Measurements from ENCODE around the gene CBARP.

The CBARP gene

GRCh38 chr19:1280636-1281568, 43.1 kb upstream of the CBARP start:
- peaks cover 0 to 11% of the 10 kb centered on the region in 2 donors for H3K4me1 ChIP-seq (ENCODE audit: control insufficient read depth in 1 of 2, insufficient read depth in 2 of 2, low read length in 2 of 2)

GRCh38 chr19:1279782-1280341, 42.1 kb upstream of the CBARP start:
- no peaks in the 10 kb centered on the region for H3K9me3 ChIP-seq (ENCODE audit: control insufficient read depth in 1 of 2, low read length in 2 of 2)
- peaks cover 0 to 13% of the 10 kb centered on the region in 2 donors for H3K4me1 ChIP-seq (ENCODE audit: control insufficient read depth in 1 of 2, insufficient read depth in 2 of 2, low read length in 2 of 2)
- H3K4me3 ChIP-seq (ENCODE audit: low read depth in 1 of 2, low read length in 2 of 2): no peak overlapping the region
- peaks cover 6 to 11% of the 10 kb centered on the region in 2 donors for H3K36me3 ChIP-seq (ENCODE audit: control insufficient read depth in 1 of 2, insufficient read depth in 2 of 2, low read length in 2 of 2)
- H3K27ac ChIP-seq (ENCODE audit: low read length): no peak overlapping the region
- peaks cover 16% of the 10 kb centered on the region for H3K27me3 ChIP-seq (ENCODE audit: low read depth, low read length)

More at GRCh38 chr19:1280636-1281568, 43.1 kb upstream of the CBARP start:
- Histone ChIP-seq H3K27ac (ENCODE audit: low read length) (no peak overlapping the region), H3K27me3 (ENCODE audit: low read depth, low read length) (peaks cover 21% of the 10 kb centered on the region), H3K9me3 (ENCODE audit: control insufficient read depth in 1 of 2, low read length in 2 of 2) (no peaks in the 10 kb centered on the region), H3K4me3 (ENCODE audit: low read depth in 1 of 2, low read length in 2 of 2) (no peak overlapping the region), H3K36me3 (ENCODE audit: control insufficient read depth in 1 of 2, insufficient read depth in 2 of 2, low read length in 2 of 2) (peaks cover 6 to 9% of the 10 kb centered on the region in 2 donors)

GRCh38 chr19:1278713-1279660, 41.2 kb upstream of the CBARP start:
- Histone ChIP-seq H3K27me3 (ENCODE audit: low read depth, low read length) (peaks cover 7% of the 10 kb centered on the region), H3K27ac (ENCODE audit: low read length) (no peak overlapping the region), H3K9me3 (ENCODE audit: control insufficient read depth in 1 of 2, low read length in 2 of 2) (no peaks in the 10 kb centered on the region)

GRCh38 chr19:1278074-1278473, 40.3 kb upstream of the CBARP start:
- no peak overlapping the region for H3K4me3 ChIP-seq (ENCODE audit: low read depth in 1 of 2, low read length in 2 of 2)
- no peaks in the 10 kb centered on the region for H3K9me3 ChIP-seq (ENCODE audit: control insufficient read depth in 1 of 2, low read length in 2 of 2)
- no peak overlapping the region for H3K27ac ChIP-seq (ENCODE audit: low read length)
- peaks cover 18 to 29% of the 10 kb centered on the region in 2 donors for H3K36me3 ChIP-seq (ENCODE audit: control insufficient read depth in 1 of 2, insufficient read depth in 2 of 2, low read length in 2 of 2)
- peaks cover under 1% of the 10 kb centered on the region for H3K27me3 ChIP-seq (ENCODE audit: low read depth, low read length)
- H3K4me1 ChIP-seq (ENCODE audit: control insufficient read depth in 1 of 2, insufficient read depth in 2 of 2, low read length in 2 of 2): peaks cover 0 to 31% of the 10 kb centered on the region in 2 donors

More at GRCh38 chr19:1278713-1279660, 41.2 kb upstream of the CBARP start:
- Histone ChIP-seq H3K4me1 (ENCODE audit: control insufficient read depth in 1 of 2, insufficient read depth in 2 of 2, low read length in 2 of 2) (peaks cover 0 to 21% of the 10 kb centered on the region in 2 donors), H3K36me3 (ENCODE audit: control insufficient read depth in 1 of 2, insufficient read depth in 2 of 2, low read length in 2 of 2) (peaks cover 8 to 20% of the 10 kb centered on the region in 2 donors), H3K4me3 (ENCODE audit: low read depth in 1 of 2, low read length in 2 of 2) (no peak overlapping the region)

- Histone ChIP-seq H3K27ac (ENCODE audit: low read length) (no peak overlapping the region), H3K9me3 (ENCODE audit: control insufficient read depth in 1 of 2, low read length in 2 of 2) (no peaks in the 10 kb centered on the region), H3K27me3 (ENCODE audit: low read depth, low read length) (no peaks in the 10 kb centered on the region), H3K36me3 (ENCODE audit: control insufficient read depth in 1 of 2, insufficient read depth in 2 of 2, low read length in 2 of 2) (peaks cover 28 to 38% of the 10 kb centered on the region in 2 donors), H3K4me1 (ENCODE audit: control insufficient read depth in 1 of 2, insufficient read depth in 2 of 2, low read length in 2 of 2) (peaks cover 2 to 41% of the 10 kb centered on the region in 2 donors), H3K4me3 (ENCODE audit: low read depth in 1 of 2, low read length in 2 of 2) (no peak overlapping the region)
Observed at GRCh38 chr19:1277061-1277460, 39.3 kb upstream of the CBARP start.

- peaks cover 32 to 42% of the 10 kb centered on the region in 2 donors for H3K36me3 ChIP-seq (ENCODE audit: control insufficient read depth in 1 of 2, insufficient read depth in 2 of 2, low read length in 2 of 2)
- peak overlapping the region; percentile 57 to 71 for H3K4me3 ChIP-seq (ENCODE audit: low read depth in 1 of 2, low read length in 2 of 2)
- H3K9me3 ChIP-seq (ENCODE audit: control insufficient read depth in 1 of 2, low read length in 2 of 2): no peaks in the 10 kb centered on the region
- H3K27me3 ChIP-seq (ENCODE audit: low read depth, low read length): no peaks in the 10 kb centered on the region
- peaks cover 6 to 45% of the 10 kb centered on the region in 2 donors for H3K4me1 ChIP-seq (ENCODE audit: control insufficient read depth in 1 of 2, insufficient read depth in 2 of 2, low read length in 2 of 2)
- H3K27ac ChIP-seq (ENCODE audit: low read length): peak overlapping the region; percentile 87
Observed at GRCh38 chr19:1276628-1277022, 38.8 kb upstream of the CBARP start.

GRCh38 chr19:1275976-1276627, 38.3 kb upstream of the CBARP start:
- Histone ChIP-seq H3K9me3 (ENCODE audit: control insufficient read depth in 1 of 2, low read length in 2 of 2) (no peaks in the 10 kb centered on the region), H3K27ac (ENCODE audit: low read length) (peak overlapping the region; percentile 87), H3K4me3 (ENCODE audit: low read depth in 1 of 2, low read length in 2 of 2) (peak overlapping the region; percentile 57 to 71), H3K4me1 (ENCODE audit: control insufficient read depth in 1 of 2, insufficient read depth in 2 of 2, low read length in 2 of 2) (peaks cover 11 to 50% of the 10 kb centered on the region in 2 donors), H3K36me3 (ENCODE audit: control insufficient read depth in 1 of 2, insufficient read depth in 2 of 2, low read length in 2 of 2) (peaks cover 37 to 46% of the 10 kb centered on the region in 2 donors), H3K27me3 (ENCODE audit: low read depth, low read length) (no peaks in the 10 kb centered on the region)

- Histone ChIP-seq H3K4me1 (ENCODE audit: control insufficient read depth in 1 of 2, insufficient read depth in 2 of 2, low read length in 2 of 2) (peaks cover 18 to 57% of the 10 kb centered on the region in 2 donors), H3K9me3 (ENCODE audit: control insufficient read depth in 1 of 2, low read length in 2 of 2) (no peaks in the 10 kb centered on the region), H3K27me3 (ENCODE audit: low read depth, low read length) (no peaks in the 10 kb centered on the region), H3K4me3 (ENCODE audit: low read depth in 1 of 2, low read length in 2 of 2) (peak within 1 kb of the TSS; percentile 57 to 71), H3K27ac (ENCODE audit: low read length) (peak within 1 kb of the TSS; percentile 87), H3K36me3 (ENCODE audit: control insufficient read depth in 1 of 2, insufficient read depth in 2 of 2, low read length in 2 of 2) (peaks cover 42 to 46% of the 10 kb centered on the region in 2 donors)
Observed at GRCh38 chr19:1275260-1275975, 37.6 kb upstream of the CBARP start, which contains the start of gene FAM174C. Gene FAM174C (plus strand): TSS chr19:1275530. CDS start chr19:1275550, 20 bp downstream.

- Histone ChIP-seq H3K9me3 (ENCODE audit: control insufficient read depth in 1 of 2, low read length in 2 of 2) (no peaks in the 10 kb centered on the region), H3K4me3 (ENCODE audit: low read depth in 1 of 2, low read length in 2 of 2) (peak overlapping the region; percentile 11 to 71), H3K27ac (ENCODE audit: low read length) (no peak overlapping the region), H3K27me3 (ENCODE audit: low read depth, low read length) (no peaks in the 10 kb centered on the region), H3K36me3 (ENCODE audit: control insufficient read depth in 1 of 2, insufficient read depth in 2 of 2, low read length in 2 of 2) (peaks cover 42 to 46% of the 10 kb centered on the region in 2 donors), H3K4me1 (ENCODE audit: control insufficient read depth in 1 of 2, insufficient read depth in 2 of 2, low read length in 2 of 2) (peaks cover 18 to 63% of the 10 kb centered on the region in 2 donors)
Observed at GRCh38 chr19:1274852-1275259, 37.1 kb upstream of the CBARP start.

All from muscle layer of duodenum (tissue), 2 donors.